Measurements from ENCODE around the gene MEGF11. TPM values are rescaled to one million over a fixed set of nuclear protein-coding genes. Genes with fewer than 3 reads are reported as not detected.

MEGF11 gene
- total RNA-seq, 1 experiment from 2014 or later = not detected

DNA sequence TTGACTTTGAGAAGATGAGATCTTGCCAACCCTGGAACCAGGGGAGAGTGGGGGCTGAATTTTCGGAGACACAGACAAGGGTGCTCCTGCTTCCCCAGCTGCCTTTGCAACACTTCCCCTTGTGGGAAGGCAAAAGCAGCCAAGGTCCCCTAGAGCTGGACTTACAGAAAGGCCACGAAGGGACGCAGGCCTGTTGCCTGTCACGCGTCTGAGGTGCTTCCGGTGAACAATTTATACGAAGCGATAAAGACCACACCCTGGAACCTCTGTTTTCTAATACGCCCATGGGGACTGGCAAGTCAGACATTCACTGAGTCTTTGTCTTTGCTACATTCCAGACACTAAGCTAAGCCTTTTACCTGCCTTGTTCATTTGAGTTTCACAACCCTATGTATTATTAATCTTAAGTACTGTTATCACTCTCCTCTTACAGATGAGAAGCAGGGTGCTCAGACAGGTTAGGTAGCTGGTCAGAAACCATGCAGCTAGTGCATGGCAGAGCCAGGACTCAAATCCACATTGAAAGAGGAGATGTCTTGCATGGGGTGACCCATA lies 13.2 kb downstream of the MEGF11 start:
- DNase-seq (ENCODE audit: low read depth) = no peak

DNA sequence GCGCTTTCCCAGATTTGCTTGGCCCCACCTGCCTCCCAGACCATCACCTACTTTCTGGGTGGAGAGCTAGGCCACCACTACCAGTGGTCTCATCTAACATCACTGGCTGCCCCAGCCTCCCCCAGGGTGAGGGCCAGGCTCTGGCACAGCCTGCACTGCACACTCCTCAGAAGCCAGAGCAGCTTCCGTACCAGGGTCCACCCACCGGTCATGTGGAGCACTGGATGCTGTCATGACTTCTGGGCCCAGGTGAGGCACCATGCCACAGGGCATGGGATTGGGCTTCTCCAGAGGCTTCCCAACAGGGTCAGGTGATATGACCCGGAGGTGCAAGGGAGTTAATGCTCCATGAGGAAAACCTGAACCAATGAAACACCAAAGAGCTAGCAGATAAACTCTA lies 14.0 kb downstream of the MEGF11 start:
- DNase-seq (ENCODE audit: low read depth) = no peak

DNA sequence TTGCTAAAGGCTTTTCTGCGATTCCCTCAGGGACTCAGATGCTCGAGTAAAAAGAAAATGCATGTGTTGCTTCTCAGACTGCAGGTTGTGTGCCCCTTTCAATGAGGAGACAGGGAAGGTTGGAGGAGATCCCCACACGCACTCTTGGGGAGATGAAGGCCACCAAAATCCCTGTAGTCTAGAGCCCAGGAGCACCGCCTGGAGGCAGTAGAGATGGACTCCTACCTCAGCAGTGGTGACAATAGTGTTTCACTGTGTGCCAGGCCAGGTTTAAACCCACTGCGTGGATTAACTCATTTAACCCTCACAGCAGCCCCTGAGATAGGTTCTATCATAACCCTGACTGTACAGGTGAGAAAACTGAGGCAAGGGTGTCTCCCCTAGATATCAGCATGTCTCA lies 15.2 kb downstream of the MEGF11 start:
- DNase-seq (ENCODE audit: low read depth) = no peak

DNA sequence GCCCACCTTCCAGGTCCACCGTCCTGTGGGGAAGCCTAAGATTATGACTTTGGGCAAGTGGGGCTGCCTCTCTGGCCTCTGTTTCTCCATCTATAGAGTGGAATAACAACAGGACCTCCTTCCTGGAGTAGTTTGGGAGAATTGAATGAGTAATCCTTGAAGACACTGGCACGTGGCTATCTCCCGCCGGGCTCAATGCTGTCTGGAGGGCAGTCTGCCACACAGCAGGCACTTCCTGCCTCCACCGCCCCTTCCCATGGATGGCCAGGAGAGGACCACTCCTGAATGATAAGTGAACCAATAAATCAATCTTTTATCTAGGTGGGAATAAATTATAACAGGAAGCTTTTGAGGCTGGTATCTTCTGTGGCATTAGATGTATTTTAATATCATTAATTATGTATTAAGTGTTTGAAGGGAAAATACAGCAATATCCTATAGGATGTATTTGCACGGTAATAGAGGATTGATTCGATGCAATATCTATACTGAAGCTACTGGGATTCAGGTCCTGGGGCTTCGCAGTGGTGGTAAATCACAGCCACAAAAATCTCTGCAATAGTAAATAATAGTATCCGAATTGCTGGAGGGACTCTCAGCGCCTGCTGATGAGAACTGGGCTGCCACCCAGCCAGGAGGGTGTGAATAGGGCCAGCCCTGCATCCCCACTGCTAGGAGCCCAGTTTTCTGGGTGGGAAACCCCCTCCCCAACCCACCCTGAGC lies 15.9 kb downstream of the MEGF11 start:
- DNase-seq (ENCODE audit: low read depth) = no peak

DNA sequence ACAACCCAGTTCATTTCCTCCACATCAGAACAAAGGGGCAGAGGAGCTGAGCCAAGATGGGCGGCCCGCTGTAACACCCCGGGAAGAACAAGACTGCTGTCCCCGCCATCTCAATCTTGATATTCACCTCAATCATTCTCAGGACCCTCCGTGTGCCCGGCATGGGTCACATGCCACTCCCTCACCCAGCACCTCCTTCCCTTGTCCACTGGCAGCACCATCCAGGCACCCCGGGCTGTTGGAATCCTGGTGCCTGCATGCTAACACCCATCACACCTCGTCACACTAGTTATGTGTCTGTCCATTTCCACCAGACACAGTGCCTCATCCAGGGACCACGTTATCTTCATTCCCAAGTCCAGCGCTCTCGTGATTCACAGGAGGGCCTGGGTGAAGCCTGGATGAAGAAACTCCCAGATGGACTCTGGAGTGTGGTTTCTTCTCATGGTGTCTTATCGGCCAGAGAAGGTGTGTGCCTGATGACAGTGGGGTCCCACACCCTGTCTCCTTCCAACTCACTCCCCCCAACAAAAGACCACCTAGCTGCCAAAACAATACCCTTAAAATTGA lies 16.7 kb downstream of the MEGF11 start:
- no peak for DNase-seq (ENCODE audit: low read depth)

DNA sequence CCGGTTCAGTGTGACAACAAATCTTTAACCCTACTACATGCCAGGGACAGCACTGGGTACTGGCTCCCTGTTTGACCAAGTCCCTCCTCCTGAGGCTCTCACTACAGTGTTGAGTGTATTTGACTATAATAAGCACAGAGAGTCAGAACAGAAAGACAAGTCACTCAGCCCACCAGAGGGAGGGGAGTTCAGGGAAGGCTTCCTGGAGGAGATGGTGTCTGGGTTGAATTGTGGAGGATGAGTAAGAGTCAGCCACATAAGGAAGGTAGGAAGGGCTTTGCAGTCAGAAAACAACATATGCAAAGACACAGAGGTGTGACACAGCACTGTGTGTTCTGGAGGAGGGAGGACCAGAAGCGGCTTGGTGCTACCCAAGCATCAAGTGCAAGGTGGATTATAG lies 17.7 kb downstream of the MEGF11 start:
- no peak for DNase-seq (ENCODE audit: low read depth)

DNA sequence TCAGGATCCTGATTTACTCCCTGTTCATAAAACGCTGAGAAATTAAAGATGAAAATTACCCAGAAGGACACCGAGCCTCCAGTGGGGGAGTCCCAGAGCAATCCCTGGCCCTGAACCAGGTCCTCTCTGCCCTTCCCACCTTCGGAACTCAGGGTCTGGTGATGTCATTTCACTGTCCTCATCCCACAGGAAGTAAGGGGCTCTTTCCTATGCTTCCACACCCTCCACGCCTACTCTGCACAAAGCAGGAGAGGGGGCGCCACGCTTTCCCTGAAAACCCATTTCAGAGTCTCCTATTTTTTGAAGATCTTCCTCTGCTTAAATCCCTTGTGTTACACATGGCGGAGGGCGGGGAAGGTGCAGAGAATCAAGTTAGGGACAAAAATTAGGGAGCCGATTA lies 18.8 kb downstream of the MEGF11 start:
- no peak for DNase-seq (ENCODE audit: low read depth)

DNA sequence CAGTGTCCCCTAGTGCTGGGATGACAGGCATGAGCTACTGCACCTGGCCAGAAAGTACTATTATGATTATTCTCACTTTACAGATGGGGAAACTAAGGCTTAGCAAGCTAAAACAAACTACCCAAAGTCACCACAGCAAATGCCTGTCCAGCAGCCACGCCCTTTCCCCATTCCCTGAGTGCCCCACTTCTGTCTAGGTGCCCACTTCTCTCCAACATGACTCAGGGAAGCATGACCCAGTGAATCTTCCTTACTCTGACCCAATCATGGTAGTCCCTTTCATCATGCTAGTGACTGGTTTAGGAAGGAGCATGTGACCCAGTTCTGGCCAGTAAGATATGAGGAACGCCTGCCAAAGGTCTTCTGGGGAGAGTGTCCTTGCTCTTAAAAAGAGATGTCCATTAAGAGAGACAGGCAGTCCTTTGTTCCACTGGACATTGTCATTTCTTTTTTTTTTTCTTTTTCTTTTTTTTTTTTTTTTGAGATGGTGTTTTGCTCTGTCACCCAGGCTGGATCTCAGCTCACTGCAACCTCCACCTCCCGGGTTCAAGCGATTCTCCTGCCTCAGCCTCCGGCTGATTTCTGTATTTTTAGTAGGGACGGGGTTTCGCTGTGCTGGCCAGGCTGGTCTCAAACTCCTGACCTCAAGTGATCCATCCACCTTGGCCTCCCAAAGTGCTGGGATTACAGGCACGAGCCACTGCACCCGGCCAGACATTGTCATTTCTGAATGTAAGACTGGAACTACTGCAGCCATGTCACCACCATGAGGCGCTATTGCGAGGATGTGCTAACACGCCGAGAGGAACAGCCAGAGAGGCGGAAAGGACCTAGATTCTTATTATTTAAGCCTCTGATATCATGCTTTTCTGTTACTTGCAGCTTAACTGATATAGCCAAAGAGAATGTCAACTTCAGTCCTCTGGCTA lies 19.8 kb downstream of the MEGF11 start:
- peak; percentile 42 for DNase-seq (ENCODE audit: low read depth)

DNA sequence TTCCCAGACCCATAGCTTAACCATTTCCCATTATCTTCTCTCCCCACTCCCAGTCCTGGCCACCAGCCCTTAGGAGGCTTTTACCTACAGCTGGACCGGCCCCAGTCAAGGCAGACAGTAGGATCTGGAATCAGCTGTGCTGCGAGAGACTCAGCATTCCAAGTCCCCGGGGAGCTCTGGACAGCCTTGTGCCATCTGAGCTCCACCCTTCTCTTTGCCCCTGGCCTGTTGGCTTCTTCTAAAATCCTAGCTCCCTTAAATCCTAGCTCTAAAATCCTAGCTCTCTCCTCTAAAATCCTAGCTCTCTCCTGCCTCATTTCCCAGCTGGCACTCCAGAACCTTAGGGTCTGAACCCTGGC lies 21.3 kb downstream of the MEGF11 start:
- no peak for DNase-seq (ENCODE audit: low read depth)

DNA sequence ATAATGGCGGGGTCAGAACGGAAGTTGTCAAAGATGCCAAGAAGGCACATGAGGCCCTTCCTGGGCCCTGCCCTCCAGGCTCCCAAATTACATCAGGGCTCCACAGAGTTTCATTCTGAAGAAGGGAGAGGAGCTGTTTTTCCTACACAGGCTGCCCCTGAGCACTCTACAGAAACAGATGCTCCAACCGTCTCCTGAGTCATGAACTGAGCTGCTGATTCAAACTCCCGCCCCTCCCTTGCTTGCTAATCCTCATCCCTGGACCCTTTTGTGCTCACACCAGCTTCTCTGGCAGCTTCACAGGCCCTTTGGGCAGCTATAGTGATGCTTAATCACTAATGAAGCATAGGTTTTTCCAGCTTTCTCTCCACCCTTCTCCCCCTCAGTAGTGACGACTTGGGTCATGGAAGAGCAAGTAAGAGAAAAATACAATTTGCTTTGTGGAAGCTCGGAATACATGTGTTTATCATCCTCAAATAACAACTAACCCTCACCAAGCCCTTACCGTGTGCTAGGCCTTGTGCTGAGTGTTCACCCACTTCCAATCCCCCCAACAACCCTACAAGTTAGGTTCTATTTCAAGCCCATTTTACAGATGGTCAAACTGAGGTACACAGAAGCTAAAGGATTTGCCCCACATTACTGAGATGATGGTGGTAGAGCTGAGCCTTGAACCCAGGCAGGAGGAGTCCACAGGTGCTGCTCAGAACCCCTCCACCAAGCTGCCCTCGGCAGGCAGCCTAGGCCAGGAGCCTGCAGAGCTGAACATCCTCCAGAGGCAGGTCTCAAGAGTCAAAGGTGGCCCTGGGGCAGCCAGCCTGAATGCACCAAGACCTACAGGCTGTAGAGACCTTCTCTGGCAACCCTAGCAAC lies 21.9 kb downstream of the MEGF11 start:
- peak; percentile 22 for DNase-seq (ENCODE audit: low read depth)

DNA sequence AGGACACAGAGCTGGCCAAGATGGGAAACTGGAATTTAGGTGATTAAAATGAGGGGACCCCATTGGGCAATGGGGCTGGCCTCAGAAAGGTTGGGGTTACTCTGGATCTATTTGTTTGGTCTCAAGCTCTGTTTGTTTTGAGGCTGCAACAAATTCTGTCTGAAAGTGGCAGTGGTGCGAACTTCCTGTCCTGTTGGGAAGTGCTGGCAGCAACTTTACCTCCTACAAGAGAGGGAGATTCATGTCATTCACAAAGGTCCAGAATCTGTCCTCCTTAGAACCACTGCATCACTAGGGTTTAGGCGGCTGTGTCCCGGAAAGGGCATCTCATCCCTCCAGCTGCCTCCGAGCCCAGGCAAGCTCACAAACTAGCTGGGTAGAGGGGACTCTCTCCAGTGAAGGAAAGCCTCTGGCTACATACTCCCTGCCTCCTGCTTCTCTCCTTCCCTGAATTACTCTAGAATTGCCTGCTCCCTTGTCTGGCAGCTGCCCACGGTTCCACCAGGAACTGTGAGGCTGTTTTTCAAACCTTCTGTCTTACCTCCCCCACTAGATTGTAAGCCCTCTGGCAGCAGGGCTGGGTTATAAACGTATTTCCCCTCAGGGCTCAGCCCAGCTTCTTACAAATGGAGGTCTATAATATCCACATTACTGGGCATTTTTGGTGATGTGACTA lies 23.6 kb downstream of the MEGF11 start:
- DNase-seq (ENCODE audit: low read depth) = no peak

DNA sequence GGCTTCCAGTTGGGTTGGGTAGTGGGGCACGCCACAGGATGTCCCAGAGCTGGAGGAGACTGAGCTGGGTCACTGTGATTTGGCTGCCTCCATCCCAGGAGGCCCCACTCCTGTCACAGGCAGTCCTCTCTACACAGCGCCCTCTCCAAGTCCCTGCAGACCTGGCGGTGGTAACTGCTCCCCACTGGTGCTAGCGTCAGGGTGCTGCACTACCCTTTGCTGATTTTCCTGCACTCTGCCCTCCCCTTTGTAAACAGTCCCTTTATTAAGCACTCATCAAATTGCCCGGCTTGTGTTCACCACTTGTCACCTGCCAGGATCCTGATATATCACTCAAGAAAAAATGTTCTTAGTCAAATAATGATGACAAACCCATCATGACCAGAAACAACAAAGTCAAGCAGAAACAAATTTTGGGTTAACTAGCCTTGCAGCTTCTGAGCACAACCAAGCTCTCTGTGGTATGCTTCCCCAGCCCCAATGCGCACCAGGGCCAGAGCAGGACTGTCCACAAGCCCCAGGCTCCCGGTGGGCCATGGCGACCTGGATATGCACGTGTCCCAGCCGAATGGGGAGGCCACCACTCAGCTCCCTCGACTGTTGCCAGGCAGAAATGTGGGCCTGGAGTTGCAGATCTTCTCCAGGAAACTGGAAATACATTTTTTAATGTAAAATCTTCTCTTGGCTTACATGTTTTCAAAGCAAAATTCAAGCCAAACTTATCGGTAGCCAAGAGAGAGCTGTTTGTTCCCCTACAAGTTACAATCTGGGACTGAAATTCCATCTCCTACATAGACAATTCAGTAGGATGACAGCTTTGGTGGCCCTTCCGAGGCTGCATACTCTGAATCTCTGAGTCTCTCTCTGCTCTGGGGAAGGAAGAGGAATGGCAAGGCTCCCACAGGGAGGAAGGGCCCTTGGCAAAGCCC lies 24.5 kb downstream of the MEGF11 start:
- DNase-seq (ENCODE audit: low read depth) = no peak

DNA sequence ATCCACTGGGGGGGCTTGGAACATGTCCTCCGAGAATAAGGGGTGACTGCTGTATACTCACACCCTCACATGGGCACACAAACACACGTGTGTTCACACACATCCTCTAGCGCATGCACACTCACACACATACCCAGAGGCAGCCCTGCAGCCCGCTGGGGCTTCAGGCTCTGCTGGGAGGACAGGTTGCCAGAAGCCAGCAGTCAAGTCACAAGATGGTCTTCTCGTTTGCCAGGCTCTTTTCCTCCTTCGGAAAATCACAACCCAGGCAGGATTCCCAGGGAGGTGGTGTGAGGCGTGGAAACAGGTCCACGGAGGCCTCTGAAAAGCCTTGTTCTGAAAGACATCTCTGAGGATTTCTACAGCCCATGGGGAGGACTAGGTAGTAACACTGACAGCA lies 26.8 kb downstream of the MEGF11 start:
- DNase-seq (ENCODE audit: low read depth) = no peak

DNA sequence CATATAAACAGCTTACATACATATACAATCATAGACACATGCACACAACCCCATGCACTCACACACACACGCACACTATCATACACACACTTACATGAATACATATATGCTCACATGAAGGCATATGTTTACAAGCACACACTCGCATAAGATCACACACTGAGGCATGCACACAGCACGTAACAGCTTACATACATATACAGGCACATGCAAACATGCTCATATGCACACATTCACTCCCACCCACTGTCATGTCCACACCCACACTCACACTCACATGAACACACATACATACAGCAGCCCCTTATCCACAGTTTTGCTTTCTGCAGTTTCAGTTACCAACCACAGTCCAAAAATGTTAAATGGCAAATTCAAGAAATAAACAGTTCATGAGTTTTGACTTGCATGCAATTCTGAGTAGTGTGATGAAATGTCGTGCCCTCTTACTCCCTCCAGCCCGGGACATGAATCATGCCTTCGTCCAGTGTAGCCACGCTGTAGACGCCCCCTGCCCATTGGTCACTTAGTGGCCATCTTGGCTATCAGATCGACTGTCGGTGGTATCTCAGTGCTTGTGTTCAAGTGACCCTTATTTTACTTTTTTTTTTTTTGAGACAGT lies 27.8 kb downstream of the MEGF11 start:
- no peak for DNase-seq (ENCODE audit: low read depth)

DNA sequence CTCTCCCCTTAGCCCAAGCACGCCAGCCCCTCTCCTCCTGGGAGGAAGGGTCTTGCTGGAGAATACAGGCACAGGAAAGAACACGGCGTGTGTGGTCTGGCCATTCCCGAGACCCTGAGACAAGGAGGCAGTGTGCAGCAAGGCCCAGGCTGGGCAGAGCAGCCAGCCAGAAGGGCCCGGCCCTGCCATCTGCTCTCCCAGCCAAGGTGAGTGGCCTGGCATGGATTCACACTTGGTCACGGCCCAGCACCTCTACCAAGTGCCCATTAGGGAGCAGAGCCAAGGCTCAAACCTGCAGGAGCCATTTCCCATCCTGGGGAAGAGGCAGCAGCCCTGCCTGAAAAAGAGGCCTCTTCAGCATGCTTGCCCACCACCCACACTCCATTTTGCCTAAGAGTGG lies 28.6 kb downstream of the MEGF11 start:
- DNase-seq (ENCODE audit: low read depth) = no peak

DNA sequence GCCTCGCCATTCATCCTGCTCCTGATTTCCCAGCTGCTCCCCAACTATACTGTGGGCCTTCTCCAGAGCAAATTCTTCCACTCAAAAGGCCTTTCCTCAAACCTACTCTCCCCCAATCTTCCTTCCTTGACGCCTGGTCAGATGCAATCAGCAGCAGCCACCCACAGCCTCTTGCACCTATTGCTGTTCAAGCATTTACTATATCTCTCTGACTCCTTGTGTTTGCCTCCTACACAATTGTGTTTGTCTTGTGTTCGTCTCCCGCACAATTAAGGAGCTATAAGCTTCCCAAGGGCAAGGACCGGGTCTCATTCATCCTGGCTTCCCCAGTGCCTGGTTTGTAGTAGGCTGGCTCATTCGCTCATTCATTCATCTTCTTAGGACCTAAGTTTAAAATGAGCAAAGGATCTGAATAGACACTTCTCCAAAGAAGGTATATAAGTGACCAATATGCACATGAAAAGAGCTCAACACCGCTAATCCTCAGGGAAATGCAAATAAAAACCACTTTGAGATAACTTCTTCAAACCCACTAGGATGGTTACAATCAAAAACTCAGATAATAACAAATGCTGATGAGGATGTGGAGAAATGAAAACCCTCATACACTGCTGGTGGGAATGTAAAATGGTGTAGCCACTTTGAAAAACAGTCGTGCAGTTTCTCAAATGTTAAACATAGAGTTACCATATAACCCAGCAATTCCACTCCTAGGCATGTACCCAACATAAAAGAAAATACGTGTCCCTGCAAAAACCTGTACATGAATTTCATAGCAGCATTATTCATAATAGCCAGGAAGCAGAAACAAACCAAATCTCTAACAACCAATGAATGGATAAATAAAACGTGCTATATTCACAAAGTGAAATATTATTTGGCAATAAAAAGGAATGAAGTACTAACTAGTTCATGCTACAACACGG lies 31.0 kb downstream of the MEGF11 start:
- no peak for DNase-seq (ENCODE audit: low read depth)

DNA sequence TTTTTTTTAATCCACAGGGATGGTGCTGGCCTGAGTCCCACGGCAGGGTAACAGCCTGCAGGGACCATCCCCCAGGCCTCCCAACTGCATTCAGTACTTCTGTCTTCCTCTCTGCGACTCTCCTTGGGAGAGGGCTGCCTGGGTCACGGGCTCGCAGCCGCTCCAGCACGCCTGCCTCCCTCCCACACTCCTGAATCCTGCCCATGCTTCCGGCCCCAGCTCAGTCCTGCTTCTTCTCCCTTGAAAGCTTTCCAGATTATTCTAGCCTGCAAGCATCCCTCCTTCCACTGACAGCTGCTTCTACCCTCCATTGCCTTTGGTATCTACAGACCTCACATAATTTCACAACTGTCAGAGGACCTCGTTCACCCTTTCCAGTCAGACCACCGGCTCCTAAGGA lies 32.4 kb downstream of the MEGF11 start:
- no peak for DNase-seq (ENCODE audit: low read depth)

DNA sequence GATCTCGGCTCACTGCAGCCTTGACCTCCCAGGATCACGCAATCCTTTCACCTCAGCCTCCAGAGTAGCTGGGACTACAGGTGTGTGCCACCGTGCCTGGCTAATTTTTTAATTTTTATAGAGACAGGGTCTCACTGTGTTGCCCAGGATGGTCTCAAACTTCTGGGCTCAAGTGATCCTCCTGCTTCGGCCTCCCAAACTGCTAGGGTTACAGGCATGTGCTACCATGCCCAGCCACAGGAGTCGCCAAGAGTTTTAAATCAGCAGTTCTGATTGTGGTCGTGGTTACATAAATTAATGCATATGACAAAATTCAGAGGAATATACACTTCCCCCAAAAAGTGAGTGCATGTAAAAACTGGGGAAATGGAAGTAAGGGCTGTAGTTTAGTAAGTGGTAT lies 32.9 kb downstream of the MEGF11 start:
- no peak for DNase-seq (ENCODE audit: low read depth)
